NCI-H446 (cell line): Measurements from ENCODE around the gene TNRC6B.

Experiments used
- DNase-seq, 2 experiments: peaks; one replicate each; lab custom pipeline; 2025; lab: John Stamatoyannopoulos, UW

Gene TNRC6B

GRCh38 chr22:40326905-40327735 lies 149.4 kb downstream of the TNRC6B start:
- no peak for DNase-seq

GRCh38 chr22:40328546-40329456 lies 151.1 kb downstream of the TNRC6B start:
- DNase-seq = no peak

- DNase-seq = no peak
Observed at GRCh38 chr22:40329466-40329865, 151.7 kb downstream of the TNRC6B start.

- DNase-seq = no peak
Observed at GRCh38 chr22:40330086-40330485, 152.4 kb downstream of the TNRC6B start.

GRCh38 chr22:40330615-40331014 lies 152.9 kb downstream of the TNRC6B start:
- no peak for DNase-seq

GRCh38 chr22:40331706-40332105 lies 154.0 kb downstream of the TNRC6B start:
- no peak for DNase-seq

- DNase-seq = no peak
Observed at GRCh38 chr22:40332319-40332781, 154.6 kb downstream of the TNRC6B start.

GRCh38 chr22:40334060-40334459 lies 156.3 kb downstream of the TNRC6B start:
- no peak for DNase-seq

- DNase-seq = no peak
Observed at GRCh38 chr22:40334899-40335298, 157.2 kb downstream of the TNRC6B start.

GRCh38 chr22:40335358-40335757 lies 157.6 kb downstream of the TNRC6B start:
- no peak for DNase-seq

GRCh38 chr22:40340044-40340443 lies 162.3 kb downstream of the TNRC6B start:
- DNase-seq = no peak

- no peak for DNase-seq
Observed at GRCh38 chr22:40341604-40342003, 163.9 kb downstream of the TNRC6B start.

- DNase-seq = no peak
Observed at GRCh38 chr22:40342521-40342920, 164.8 kb downstream of the TNRC6B start.

GRCh38 chr22:40345271-40345670 lies 167.5 kb downstream of the TNRC6B start:
- no peak for DNase-seq

- DNase-seq = no peak
Observed at GRCh38 chr22:40345815-40346184, 168.1 kb downstream of the TNRC6B start.

GRCh38 chr22:40346185-40347118 lies 168.7 kb downstream of the TNRC6B start, which contains the start of gene ADSL:
Gene ADSL, plus strand, starts transcription at chr22:40346500. Its CDS starts 59 bp downstream, at chr22:40346559.
- DNase-seq = peak; percentile 75 to 87

- DNase-seq = no peak
Observed at GRCh38 chr22:40347300-40347699, 169.6 kb downstream of the TNRC6B start.

- peak; percentile 27 to 33 for DNase-seq
Observed at GRCh38 chr22:40348025-40348658, 170.4 kb downstream of the TNRC6B start.

- no peak for DNase-seq
Observed at GRCh38 chr22:40352763-40353162, 175.0 kb downstream of the TNRC6B start.

- DNase-seq = no peak
Observed at GRCh38 chr22:40361100-40361499, 183.4 kb downstream of the TNRC6B start.

GRCh38 chr22:40363059-40363458 lies 185.3 kb downstream of the TNRC6B start:
- DNase-seq = no peak
